SU-DHL-6 (cell line): ENCODE measurements around the gene IFNGR2.

Source experiments
- H2AFZ ChIP-seq: fragments of 200-600 bp; sonication (generic); 2 replicates; pipeline ENCODE4 v1.6.1; 2014; ENCODE audit warnings: low read depth, mild to moderate bottlenecking, moderate library complexity, mixed read lengths, antibody characterized with exemption, low read length; ENCODE audit not compliant: severe bottlenecking
- H3F3A ChIP-seq: fragments of 200-600 bp; shearing (Covaris generic); 2 replicates; pipeline ENCODE4 v1.6.0; 2016; ENCODE audit warnings: antibody characterized with exemption, mild to moderate bottlenecking; ENCODE audit not compliant: insufficient read depth
- H3K27ac ChIP-seq: fragments of 200-600 bp; sonication (generic); 2 replicates; pipeline ENCODE4 v1.5.1; 2016; ENCODE audit warnings: low read depth, mild to moderate bottlenecking, low read length, moderate library complexity, mixed read lengths
- H3K27me3 ChIP-seq: fragments of 200-600 bp; sonication (generic), shearing (Covaris generic); 2 replicates; pipeline ENCODE4 v1.6.0; 2014; ENCODE audit warnings: mild to moderate bottlenecking, low read length
- H3K36me3 ChIP-seq: fragments of 200-600 bp; sonication (generic); 2 replicates; pipeline ENCODE4 v1.6.1; 2014; ENCODE audit warnings: mild to moderate bottlenecking, low read length, mixed read lengths
- H3K4me2 ChIP-seq: fragments of 300-600, 200-600 bp; shearing (Covaris generic), sonication (generic); 2 replicates; pipeline ENCODE4 v1.6.0; 2014; ENCODE audit warnings: low read length, low read depth, mild to moderate bottlenecking; ENCODE audit not compliant: poor library complexity, severe bottlenecking
- H3K4me3 ChIP-seq: fragments of 200-600 bp; sonication (generic); 2 replicates; pipeline ENCODE4 v1.5.1; 2014; ENCODE audit warnings: antibody characterized with exemption, low read length, mild to moderate bottlenecking, mixed read lengths; ENCODE audit not compliant: insufficient read depth, poor library complexity, severe bottlenecking
- H3K79me2 ChIP-seq: fragments of 200-600 bp; sonication (generic); 2 replicates; pipeline ENCODE4 v1.6.1; 2014; ENCODE audit warnings: mild to moderate bottlenecking, low read length, moderate library complexity; ENCODE audit not compliant: insufficient read depth
- H3K9ac ChIP-seq: fragments of 200-600 bp; sonication (generic); 2 replicates; pipeline ENCODE4 v1.7.0; 2014; ENCODE audit warnings: mild to moderate bottlenecking, low read length
- H3K9me2 ChIP-seq: fragments of 200-600 bp; sonication (generic); replicated peaks from 2 replicates; pipeline ENCODE4 v1.6.1; 2014; ENCODE audit warnings: low read length; ENCODE audit not compliant: insufficient read depth
- H3K9me3 ChIP-seq: fragments of 200-600 bp; sonication (generic); 2 replicates; pipeline ENCODE4 v1.6.1; 2014; ENCODE audit warnings: low read length, mixed read lengths; ENCODE audit not compliant: insufficient read depth
- H4K20me1 ChIP-seq: fragments of 200-600 bp; sonication (generic); 2 replicates; pipeline ENCODE4 v1.6.1; 2014; ENCODE audit warnings: low read depth, mild to moderate bottlenecking, antibody characterized with exemption, low read length, moderate library complexity, mixed read lengths
- EZH2phosphoT487 ChIP-seq: fragments of 200-600 bp; sonication (generic), shearing (Covaris generic); conservative IDR thresholded peaks from 2 replicates; pipeline ENCODE4 v1.6.1; 2018; ENCODE audit warnings: mild to moderate bottlenecking, antibody characterized with exemption, low read length, moderate library complexity, mixed read lengths
- TF ChIP-seq, protein P1 (sequence below): fragments of 200-600 bp; sonication (generic); IDR thresholded peaks from one replicate; pipeline ENCODE4 v1.5.1; 2017; ENCODE audit warnings: antibody characterized with exemption, mild to moderate bottlenecking, low read length, moderate library complexity; ENCODE audit not compliant: insufficient read depth, poor library complexity, severe bottlenecking

IFNGR2 gene

DNA sequence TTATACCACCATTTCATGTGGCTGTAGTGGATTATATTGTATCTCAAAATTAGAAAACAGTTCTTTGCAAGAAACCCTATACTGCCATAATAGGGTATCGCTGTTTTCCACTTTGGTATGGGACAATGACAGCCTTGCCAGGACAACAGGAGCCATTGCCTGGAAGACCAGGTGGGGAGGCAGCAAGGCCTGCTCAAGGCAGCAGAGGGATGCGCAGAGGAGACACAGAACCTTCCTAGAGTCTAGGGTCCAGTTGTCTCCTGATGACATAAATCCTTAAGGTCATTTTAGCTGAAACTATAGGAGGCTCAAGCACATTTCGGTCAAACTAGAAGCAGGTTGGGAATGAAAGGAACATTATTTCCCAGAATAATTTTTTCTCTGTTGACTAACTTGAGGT is 27.6 kb downstream of the IFNGR2 start:
- H3K4me2 ChIP-seq = no peak overlapping the region
- H4K20me1 ChIP-seq = no peaks in the 10 kb centered on the region
- H3F3A ChIP-seq = 0 out of 2 replicates have a peak, but pooled peaks cover 4% of the 10 kb centered on the region
- no peaks in the 10 kb centered on the region for H3K9me3 ChIP-seq
- no peak for TF ChIP-seq EZH2phosphoT487
- TF ChIP-seq, protein P1, sequence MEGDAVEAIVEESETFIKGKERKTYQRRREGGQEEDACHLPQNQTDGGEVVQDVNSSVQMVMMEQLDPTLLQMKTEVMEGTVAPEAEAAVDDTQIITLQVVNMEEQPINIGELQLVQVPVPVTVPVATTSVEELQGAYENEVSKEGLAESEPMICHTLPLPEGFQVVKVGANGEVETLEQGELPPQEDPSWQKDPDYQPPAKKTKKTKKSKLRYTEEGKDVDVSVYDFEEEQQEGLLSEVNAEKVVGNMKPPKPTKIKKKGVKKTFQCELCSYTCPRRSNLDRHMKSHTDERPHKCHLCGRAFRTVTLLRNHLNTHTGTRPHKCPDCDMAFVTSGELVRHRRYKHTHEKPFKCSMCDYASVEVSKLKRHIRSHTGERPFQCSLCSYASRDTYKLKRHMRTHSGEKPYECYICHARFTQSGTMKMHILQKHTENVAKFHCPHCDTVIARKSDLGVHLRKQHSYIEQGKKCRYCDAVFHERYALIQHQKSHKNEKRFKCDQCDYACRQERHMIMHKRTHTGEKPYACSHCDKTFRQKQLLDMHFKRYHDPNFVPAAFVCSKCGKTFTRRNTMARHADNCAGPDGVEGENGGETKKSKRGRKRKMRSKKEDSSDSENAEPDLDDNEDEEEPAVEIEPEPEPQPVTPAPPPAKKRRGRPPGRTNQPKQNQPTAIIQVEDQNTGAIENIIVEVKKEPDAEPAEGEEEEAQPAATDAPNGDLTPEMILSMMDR = no peak
- H3K36me3 ChIP-seq = peaks cover 35% of the 10 kb centered on the region
- H2AFZ ChIP-seq = no peak overlapping the region
- no peak overlapping the region for H3K9ac ChIP-seq
- H3K4me3 ChIP-seq = no peak overlapping the region
- no peaks in the 10 kb centered on the region for H3K79me2 ChIP-seq
- no peaks in the 10 kb centered on the region for H3K9me2 ChIP-seq
- H3K27ac ChIP-seq = no peak overlapping the region
- H3K27me3 ChIP-seq = no peaks in the 10 kb centered on the region

DNA sequence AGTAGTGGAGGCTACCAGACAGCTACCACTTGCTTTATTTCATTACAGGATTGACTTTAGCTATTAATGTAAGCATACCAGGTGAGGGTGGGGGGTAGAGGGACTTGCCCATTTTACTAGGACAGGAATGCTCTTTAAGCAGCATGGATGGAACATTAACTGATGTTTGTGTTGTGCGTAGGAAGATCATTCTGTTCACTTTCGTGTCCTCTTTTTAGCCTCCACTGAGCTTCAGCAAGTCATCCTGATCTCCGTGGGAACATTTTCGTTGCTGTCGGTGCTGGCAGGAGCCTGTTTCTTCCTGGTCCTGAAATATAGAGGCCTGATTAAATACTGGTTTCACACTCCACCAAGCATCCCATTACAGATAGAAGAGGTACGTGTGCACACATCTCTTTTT is 29.3 kb downstream of the IFNGR2 start:
- TF ChIP-seq, protein P1 = no peak
- TF ChIP-seq EZH2phosphoT487 = no peak
- Histone ChIP-seq H3K9ac (no peak overlapping the region), H3K9me3 (no peaks in the 10 kb centered on the region), H3K4me2 (no peak overlapping the region), H3K9me2 (no peaks in the 10 kb centered on the region), H3K27ac (no peak overlapping the region), H3K4me3 (no peak overlapping the region), H2AFZ (no peak overlapping the region), H3K79me2 (no peaks in the 10 kb centered on the region), H3K27me3 (no peaks in the 10 kb centered on the region), H4K20me1 (no peaks in the 10 kb centered on the region), H3F3A (peaks cover 17% of the 10 kb centered on the region; the same call in 1 of the 2 replicates), H3K36me3 (peaks cover 38% of the 10 kb centered on the region)

DNA sequence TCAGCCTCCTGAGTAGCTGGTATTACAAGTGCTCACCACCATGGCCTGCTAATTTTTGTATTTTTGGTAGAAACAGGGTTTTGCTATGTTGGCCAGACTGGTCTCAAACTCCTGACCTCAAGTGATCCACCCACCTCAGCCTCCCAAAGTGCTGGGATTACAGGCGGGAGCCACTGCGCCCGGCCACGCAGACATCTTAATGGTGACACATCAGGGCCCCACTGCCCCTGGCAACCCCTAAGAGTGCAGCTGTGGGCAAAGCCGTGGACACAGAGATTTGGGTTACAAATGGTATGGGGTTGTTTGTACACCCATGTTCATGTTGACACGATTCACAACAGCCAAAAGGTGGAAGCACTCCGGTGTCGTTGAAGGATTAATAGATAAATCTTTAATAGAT is 29.8 kb downstream of the IFNGR2 start:
- Histone ChIP-seq H3K27ac (no peak overlapping the region), H3K4me2 (no peak overlapping the region)

More for the DNA sequence above, 29.8 kb downstream of the IFNGR2 start:
- TF ChIP-seq EZH2phosphoT487 = no peak
- TF ChIP-seq, protein P1 = no peak
- Histone ChIP-seq H3K36me3 (peaks cover 38% of the 10 kb centered on the region), H3F3A (peaks cover 18% of the 10 kb centered on the region; the same call in 1 of the 2 replicates), H3K9me3 (no peaks in the 10 kb centered on the region), H3K9me2 (no peaks in the 10 kb centered on the region), H2AFZ (no peak overlapping the region), H3K9ac (no peak overlapping the region), H3K27me3 (no peaks in the 10 kb centered on the region), H3K4me3 (no peak overlapping the region), H3K79me2 (no peaks in the 10 kb centered on the region), H4K20me1 (no peaks in the 10 kb centered on the region)
